GM23338 (cell line): ENCODE data around the gene ASIC3. TPM values are rescaled to one million over a fixed set of nuclear protein-coding genes. Genes with fewer than 3 reads are reported as not detected.

Experiments used
- ATAC-seq: fragments of 200-7000 bp; cut with Tn5 transposase; 3 replicates; pipeline ENCODE4 v1.9.1; 2020
- DNase-seq: peaks from one replicate; pipeline ENCODE4 v3.0.0-alpha.2; 2015; ENCODE audit warnings: low spot score
- H2AFZ ChIP-seq: fragments of 200-600 bp; sonication (generic); 2 replicates; pipeline ENCODE4 v1.8.0; 2016; ENCODE audit warnings: antibody characterized with exemption, mild to moderate bottlenecking, moderate library complexity
- H3F3A ChIP-seq: fragments of 200-600 bp; sonication (generic); replicated peaks from 2 replicates; pipeline ENCODE4 v1.8.0; 2017; ENCODE audit warnings: antibody characterized with exemption, mixed run types, low read depth
- H3K27ac ChIP-seq: fragments of 200-600 bp; sonication (generic); 2 replicates; pipeline ENCODE4 v1.6.1; 2016; ENCODE audit warnings: low read depth
- H3K27me3 ChIP-seq: fragments of 200-600 bp; sonication (generic); 2 replicates; pipeline ENCODE4 v1.8.0; 2016; ENCODE audit warnings: mild to moderate bottlenecking, mixed run types, moderate library complexity; ENCODE audit not compliant: insufficient read depth
- H3K36me3 ChIP-seq: fragments of 200-600 bp; sonication (generic); 2 replicates; pipeline ENCODE4 v1.8.0; 2016; ENCODE audit warnings: mild to moderate bottlenecking; ENCODE audit not compliant: insufficient read depth
- H3K4me1 ChIP-seq: fragments of 200-600 bp; sonication (generic); 2 replicates; pipeline ENCODE4 v1.8.0; 2016; ENCODE audit warnings: mild to moderate bottlenecking, moderate library complexity; ENCODE audit not compliant: insufficient read depth
- H3K4me2 ChIP-seq: fragments of 200-600 bp; sonication (generic); 2 replicates; pipeline ENCODE4 v1.7.1; 2017; ENCODE audit warnings: mixed run types
- H3K4me3 ChIP-seq: fragments of 200-600 bp; sonication (generic); 2 replicates; pipeline ENCODE4 v1.6.1; 2016; ENCODE audit warnings: mixed run types
- H3K79me2 ChIP-seq: fragments of 200-600 bp; sonication (generic); replicated peaks from 2 replicates; pipeline ENCODE4 v1.8.0; 2017; ENCODE audit warnings: mild to moderate bottlenecking; ENCODE audit not compliant: insufficient read depth
- H3K9me2 ChIP-seq: fragments of 200-600 bp; sonication (generic); 2 replicates; pipeline ENCODE4 v1.8.0; 2017; ENCODE audit not compliant: insufficient read depth
- H4K20me1 ChIP-seq: fragments of 200-600 bp; sonication (generic); replicated peaks from 2 replicates; pipeline ENCODE4 v1.8.0; 2017; ENCODE audit warnings: mild to moderate bottlenecking; ENCODE audit not compliant: insufficient read depth
- H3K27ac Mint-ChIP-seq: 2 replicates; pipeline ENCODE4 v1.8.0; 2020; ENCODE audit warnings: inconsistent platforms, mild to moderate bottlenecking, moderate library complexity, mixed read lengths
- H3K27me3 Mint-ChIP-seq: 3 replicates; pipeline ENCODE4 v1.8.0; 2022; ENCODE audit warnings: low read depth, mild to moderate bottlenecking, moderate library complexity, mixed read lengths, inconsistent platforms; ENCODE audit not compliant: insufficient read depth, poor library complexity
- H3K36me3 Mint-ChIP-seq: 3 replicates; pipeline ENCODE4 v1.8.0; 2021; ENCODE audit warnings: low read depth, mild to moderate bottlenecking, inconsistent platforms, moderate library complexity, mixed read lengths
- H3K4me1 Mint-ChIP-seq: 3 replicates; pipeline ENCODE4 v1.8.0; 2020; ENCODE audit warnings: mild to moderate bottlenecking, inconsistent platforms, mixed read lengths
- H3K4me3 Mint-ChIP-seq: 3 replicates; pipeline ENCODE4 v1.8.0; 2021; ENCODE audit warnings: moderate library complexity, mild to moderate bottlenecking, inconsistent platforms, mixed read lengths
- H3K9me3 Mint-ChIP-seq: 3 replicates; pipeline ENCODE4 v1.8.0; 2020; ENCODE audit warnings: moderate library complexity, mild to moderate bottlenecking, inconsistent platforms, mixed read lengths
- CREB1 ChIP-seq: fragments of 250-450 bp; sonication (Bioruptor Pico); IDR thresholded peaks from 2 replicates; pipeline ENCODE4 v1.5.0; 2020; ENCODE audit warnings: low read depth, mild to moderate bottlenecking, moderate library complexity
- CTCF ChIP-seq, 2 experiments: fragments of 200-600 bp in 1 of 2; sonication (generic) in 1 of 2; conservative IDR thresholded peaks; 2 replicates each; pipeline versions ENCODE4 v1.5.1 to v1.6.1; 2016 to 2017; ENCODE audit warnings: antibody characterized with exemption in 2 of 2, low read depth in 2 of 2, mild to moderate bottlenecking in 2 of 2, moderate library complexity in 1 of 2
- ETS1 ChIP-seq: IDR thresholded peaks from 2 replicates; pipeline ENCODE4 v1.6.1; 2016; ENCODE audit warnings: antibody characterized with exemption
- EZH2 ChIP-seq: fragments of 200-600 bp; sonication (generic); IDR thresholded peaks from one replicate; pipeline ENCODE4 v1.8.0; 2017; ENCODE audit warnings: antibody characterized with exemption, mild to moderate bottlenecking, low read depth; ENCODE audit not compliant: unreplicated experiment
- EZH2phosphoT487 ChIP-seq: fragments of 200-600 bp; sonication (generic); IDR thresholded peaks from one replicate; pipeline ENCODE4 v1.8.1; 2018; ENCODE audit warnings: antibody characterized with exemption; ENCODE audit not compliant: unreplicated experiment
- JUNB ChIP-seq: IDR thresholded peaks from one replicate; pipeline ENCODE4 v1.6.1; 2016; ENCODE audit warnings: antibody characterized with exemption; ENCODE audit not compliant: unreplicated experiment
- NANOG ChIP-seq: IDR thresholded peaks from 2 replicates; pipeline ENCODE4 v1.6.1; 2016; ENCODE audit warnings: antibody characterized with exemption, borderline replicate concordance
- POLR2AphosphoS5 ChIP-seq: IDR thresholded peaks from 2 replicates; pipeline ENCODE4 v1.6.1; 2016; ENCODE audit warnings: antibody characterized with exemption, low read depth
- REST ChIP-seq: IDR thresholded peaks from one replicate; pipeline ENCODE4 v1.6.1; 2018; ENCODE audit warnings: antibody characterized with exemption; ENCODE audit not compliant: unreplicated experiment
- STAT1 ChIP-seq: IDR thresholded peaks from one replicate; pipeline ENCODE4 v1.6.1; 2016; ENCODE audit warnings: antibody characterized with exemption; ENCODE audit not compliant: unreplicated experiment
- ZNF114 ChIP-seq: fragments of 250-450 bp; sonication (Bioruptor Pico); IDR thresholded peaks from 2 replicates; pipeline ENCODE4 v1.5.0; 2020; ENCODE audit warnings: mild to moderate bottlenecking, moderate library complexity
- ZNF331 ChIP-seq: fragments of 250-450 bp; sonication (Bioruptor Pico); IDR thresholded peaks from 2 replicates; pipeline ENCODE4 v1.5.0; 2020; ENCODE audit warnings: low read depth, mild to moderate bottlenecking, moderate library complexity
- ZNF462 ChIP-seq: fragments of 250-450 bp; sonication (Bioruptor Pico); IDR thresholded peaks from 2 replicates; pipeline ENCODE4 v1.5.0; 2020; ENCODE audit warnings: mild to moderate bottlenecking, moderate library complexity
- polyA plus RNA-seq: library from polyadenylated mRNA; unstranded; fragments of >200 nt; fragmentation: Nextera tagmentation; extraction: Ambion mirVana; gene quantifications from 2 replicates; pipeline ENCODE4 v1.2.1, GENCODE V29; 2016
- total RNA-seq: library from RNA; depleted of rRNA; stranded (reverse); fragments of >200 nt; shearing (Covaris generic); gene quantifications from 2 replicates; pipeline ENCODE4 v1.2.3, GENCODE V29; 2014

Gene ASIC3
- total and polyA plus RNA-seq, 2 experiments from 2014 or later: 0.87 to 0.90 TPM

- Histone ChIP-seq H3K79me2 (no peaks in the 10 kb centered on the region), H3K27me3 (peaks cover 12% of the 10 kb centered on the region), H3K9me2 (no peaks in the 10 kb centered on the region), H4K20me1 (no peaks in the 10 kb centered on the region), H3F3A (0 out of 2 replicates have a peak, but pooled peaks cover 8% of the 10 kb centered on the region), H3K4me2 (peak overlapping the region; percentile 51), H3K4me1 (peaks cover 27% of the 10 kb centered on the region), H3K4me3 (no peak overlapping the region), H3K27ac (no peak overlapping the region), H3K36me3 (no peaks in the 10 kb centered on the region), H2AFZ (no peak overlapping the region)
- H3K36me3 Mint-ChIP-seq: peaks cover 7% of the 10 kb centered on the region; the same call in 1 of the 3 replicates
- no peaks in the 10 kb centered on the region for H3K9me3 Mint-ChIP-seq
- peak overlapping the region; percentile 64 for H3K4me3 Mint-ChIP-seq
- ATAC-seq (no peak), DNase-seq (no peak)
- H3K4me1 Mint-ChIP-seq: peaks cover 40% of the 10 kb centered on the region
- TF ChIP-seq ZNF331 (no peak), ETS1 (no peak), REST (no peak), POLR2AphosphoS5 (no peak), ZNF114 (no peak), STAT1 (no peak), ZNF462 (CRISPR knock-in tag) (no peak), JUNB (no peak), CREB1 (CRISPR knock-in tag) (no peak), EZH2phosphoT487 (no peak), CTCF (conservative IDR thresholded peaks at IDR 0.05; ENCODE audit: low read depth in 2 of 2) (no peak), EZH2 (no peak), NANOG (no peak)
- H3K27me3 Mint-ChIP-seq: peaks cover 25% of the 10 kb centered on the region
- H3K27ac Mint-ChIP-seq: no peak overlapping the region
Observed at GRCh38 chr7:151011097-151011409, 37.3 kb upstream of the ASIC3 start.
